ENCODE measurements around the gene ERCC6L2. TPM values are rescaled to one million over a fixed set of nuclear protein-coding genes. Genes with fewer than 3 reads are reported as not detected.

ERCC6L2 gene
- total RNA-seq, 1 experiment from 2014 or later, result 20.3 TPM

DNA sequence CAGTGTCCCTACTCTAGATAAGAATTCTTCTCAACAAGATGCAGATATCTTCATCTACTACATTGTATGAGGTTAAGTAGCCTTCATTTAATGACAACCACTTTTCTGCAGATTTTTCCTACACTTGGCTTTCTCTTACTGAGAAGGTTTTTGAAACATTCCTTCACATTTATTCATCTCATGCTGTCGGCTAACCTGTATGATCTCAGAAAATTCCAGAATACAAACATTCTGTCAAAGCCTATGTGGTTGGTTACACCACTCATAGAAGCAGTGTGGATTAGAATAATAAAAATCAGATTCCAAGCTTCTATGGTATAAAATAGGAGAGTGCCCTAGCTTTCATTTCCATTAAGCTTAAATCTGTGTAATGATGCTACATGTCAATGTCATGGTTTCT lies 39.4 kb upstream of the ERCC6L2 start:
- CTCF ChIA-PET, result no interaction called here
- intact Hi-C loops (cut with micrococcal nuclease; ENCODE audit: unreplicated experiment), result no loop called here
- H3K36me3 Mint-ChIP-seq (ENCODE audit: insufficient read depth, unreplicated experiment), result no peaks in the 10 kb centered on the region
- H3K9me3 Mint-ChIP-seq (ENCODE audit: low read depth, unreplicated experiment), result no peaks in the 10 kb centered on the region
- TF ChIP-seq, protein P1, sequence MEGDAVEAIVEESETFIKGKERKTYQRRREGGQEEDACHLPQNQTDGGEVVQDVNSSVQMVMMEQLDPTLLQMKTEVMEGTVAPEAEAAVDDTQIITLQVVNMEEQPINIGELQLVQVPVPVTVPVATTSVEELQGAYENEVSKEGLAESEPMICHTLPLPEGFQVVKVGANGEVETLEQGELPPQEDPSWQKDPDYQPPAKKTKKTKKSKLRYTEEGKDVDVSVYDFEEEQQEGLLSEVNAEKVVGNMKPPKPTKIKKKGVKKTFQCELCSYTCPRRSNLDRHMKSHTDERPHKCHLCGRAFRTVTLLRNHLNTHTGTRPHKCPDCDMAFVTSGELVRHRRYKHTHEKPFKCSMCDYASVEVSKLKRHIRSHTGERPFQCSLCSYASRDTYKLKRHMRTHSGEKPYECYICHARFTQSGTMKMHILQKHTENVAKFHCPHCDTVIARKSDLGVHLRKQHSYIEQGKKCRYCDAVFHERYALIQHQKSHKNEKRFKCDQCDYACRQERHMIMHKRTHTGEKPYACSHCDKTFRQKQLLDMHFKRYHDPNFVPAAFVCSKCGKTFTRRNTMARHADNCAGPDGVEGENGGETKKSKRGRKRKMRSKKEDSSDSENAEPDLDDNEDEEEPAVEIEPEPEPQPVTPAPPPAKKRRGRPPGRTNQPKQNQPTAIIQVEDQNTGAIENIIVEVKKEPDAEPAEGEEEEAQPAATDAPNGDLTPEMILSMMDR (IDR thresholded peaks at IDR 0.05; ENCODE audit: unreplicated experiment), result no peak
- DNase-seq, result no peak
- no peak overlapping the region for H3K27ac Mint-ChIP-seq (ENCODE audit: unreplicated experiment)
- H3K4me3 Mint-ChIP-seq (ENCODE audit: low read depth, unreplicated experiment), result no peak overlapping the region
- H3K4me1 Mint-ChIP-seq (ENCODE audit: low read depth, unreplicated experiment), result no peaks in the 10 kb centered on the region
- no TSS peak for BruUV-seq (replicated peaks)
- H3K27me3 Mint-ChIP-seq (ENCODE audit: unreplicated experiment), result peaks cover 21% of the 10 kb centered on the region

DNA sequence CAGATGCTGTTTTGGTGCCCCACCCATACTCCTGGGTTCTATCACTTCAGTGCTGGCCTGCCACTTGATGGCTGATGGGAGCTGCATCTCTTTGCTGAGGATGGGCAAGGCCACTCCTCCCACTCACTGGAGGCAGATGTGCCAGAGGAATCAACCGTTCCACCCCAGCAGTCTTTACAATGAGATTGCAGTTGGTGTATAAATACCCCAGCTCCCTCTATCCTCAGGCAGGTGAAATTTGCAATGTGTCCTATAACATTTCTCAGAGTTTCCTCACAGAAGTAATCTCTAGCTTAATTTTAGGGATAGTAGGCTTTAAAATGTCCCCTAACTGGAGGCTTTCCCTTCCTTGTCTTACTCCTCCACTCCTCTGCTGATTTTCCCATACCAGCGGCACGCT lies 36.5 kb upstream of the ERCC6L2 start:
- intact Hi-C loops (cut with micrococcal nuclease; ENCODE audit: unreplicated experiment), result no loop called here
- no TSS peak for BruUV-seq (replicated peaks)
- TF ChIP-seq, protein P1 (IDR thresholded peaks at IDR 0.05; ENCODE audit: unreplicated experiment), result no peak
- Mint-ChIP-seq H3K9me3 (ENCODE audit: low read depth, unreplicated experiment) (no peaks in the 10 kb centered on the region), H3K36me3 (ENCODE audit: insufficient read depth, unreplicated experiment) (no peaks in the 10 kb centered on the region), H3K27me3 (ENCODE audit: unreplicated experiment) (peaks cover 4% of the 10 kb centered on the region), H3K4me3 (ENCODE audit: low read depth, unreplicated experiment) (no peak overlapping the region), H3K27ac (ENCODE audit: unreplicated experiment) (no peak overlapping the region), H3K4me1 (ENCODE audit: low read depth, unreplicated experiment) (no peaks in the 10 kb centered on the region)
- CTCF ChIA-PET, result no interaction called here
- DNase-seq, result no peak

DNA sequence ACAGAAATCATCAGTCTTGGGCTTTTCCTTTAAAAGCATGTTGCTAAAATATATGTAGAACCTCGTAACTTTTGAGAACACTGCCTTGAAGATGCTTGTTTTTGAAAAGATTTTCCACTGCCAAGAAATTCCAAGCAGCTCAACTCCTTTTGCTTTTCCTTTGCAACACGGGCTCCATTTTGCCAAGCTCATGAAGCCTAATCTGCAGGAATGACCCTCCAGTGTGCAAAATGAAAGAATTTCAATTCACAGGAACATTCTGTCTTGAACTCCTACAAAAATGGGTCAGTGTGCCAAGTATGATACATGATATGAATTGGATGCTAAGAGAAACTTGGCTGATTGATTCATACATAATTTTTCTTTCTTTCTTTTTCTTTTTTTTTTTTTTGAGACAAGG lies 35.4 kb upstream of the ERCC6L2 start:
- TF ChIP-seq, protein P1 (IDR thresholded peaks at IDR 0.05; ENCODE audit: unreplicated experiment), result no peak
- DNase-seq, result no peak
- no peaks in the 10 kb centered on the region for H3K27me3 Mint-ChIP-seq (ENCODE audit: unreplicated experiment)
- intact Hi-C loops (cut with micrococcal nuclease; ENCODE audit: unreplicated experiment), result no loop called here
- BruUV-seq (replicated peaks), result no TSS peak
- H3K4me3 Mint-ChIP-seq (ENCODE audit: low read depth, unreplicated experiment), result no peak overlapping the region
- no peaks in the 10 kb centered on the region for H3K36me3 Mint-ChIP-seq (ENCODE audit: insufficient read depth, unreplicated experiment)
- no peaks in the 10 kb centered on the region for H3K4me1 Mint-ChIP-seq (ENCODE audit: low read depth, unreplicated experiment)
- H3K9me3 Mint-ChIP-seq (ENCODE audit: low read depth, unreplicated experiment), result no peaks in the 10 kb centered on the region
- CTCF ChIA-PET, result no interaction called here
- no peak overlapping the region for H3K27ac Mint-ChIP-seq (ENCODE audit: unreplicated experiment)

DNA sequence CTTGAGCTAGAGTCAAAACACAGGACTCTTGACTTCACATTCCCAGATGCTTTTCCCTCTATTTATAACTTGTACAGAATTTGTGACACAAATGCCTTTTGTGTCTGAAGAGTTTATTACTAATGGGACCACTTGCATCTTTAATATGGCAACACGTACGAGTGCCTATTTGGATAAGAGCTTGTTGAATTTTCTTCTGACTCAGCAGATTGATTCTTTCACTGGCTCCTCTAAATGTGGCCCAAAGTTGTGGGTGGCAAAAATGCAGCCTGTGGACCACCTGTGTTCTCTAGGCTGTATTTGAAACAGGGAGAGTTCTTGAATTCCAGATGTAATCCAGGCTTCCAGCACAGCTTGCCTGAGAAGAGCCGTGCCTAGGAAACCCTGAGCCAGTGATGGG lies 34.1 kb upstream of the ERCC6L2 start:
- no peak for DNase-seq
- Mint-ChIP-seq H3K36me3 (ENCODE audit: insufficient read depth, unreplicated experiment) (no peaks in the 10 kb centered on the region), H3K27ac (ENCODE audit: unreplicated experiment) (no peak overlapping the region), H3K27me3 (ENCODE audit: unreplicated experiment) (no peaks in the 10 kb centered on the region), H3K9me3 (ENCODE audit: low read depth, unreplicated experiment) (no peaks in the 10 kb centered on the region), H3K4me1 (ENCODE audit: low read depth, unreplicated experiment) (no peaks in the 10 kb centered on the region), H3K4me3 (ENCODE audit: low read depth, unreplicated experiment) (no peak overlapping the region)
- intact Hi-C loops (cut with micrococcal nuclease; ENCODE audit: unreplicated experiment), result no loop called here
- BruUV-seq (replicated peaks), result no TSS peak
- CTCF ChIA-PET, result no interaction called here
- TF ChIP-seq, protein P1 (IDR thresholded peaks at IDR 0.05; ENCODE audit: unreplicated experiment), result no peak

DNA sequence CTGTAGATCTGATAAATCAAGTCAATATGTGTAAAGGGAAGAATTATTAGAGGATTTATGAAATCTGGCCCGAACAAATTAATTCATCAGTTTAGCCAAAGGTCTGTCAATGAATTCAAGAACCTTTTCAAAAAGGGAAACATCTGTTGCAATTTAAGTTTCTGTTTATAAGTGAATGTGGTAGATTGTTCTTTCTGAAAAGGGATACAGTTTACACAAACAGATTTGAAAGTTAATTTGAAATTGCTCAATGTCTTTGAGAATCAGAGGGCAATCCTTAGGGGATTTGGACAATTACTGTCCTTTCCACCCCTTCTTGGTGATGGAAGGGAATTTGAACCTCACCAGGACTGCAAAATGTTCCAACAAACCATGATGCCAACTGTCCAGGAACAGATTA lies 29.7 kb upstream of the ERCC6L2 start:
- DNase-seq, result no peak
- TF ChIP-seq, protein P1 (IDR thresholded peaks at IDR 0.05; ENCODE audit: unreplicated experiment), result no peak
- no peaks in the 10 kb centered on the region for H3K27me3 Mint-ChIP-seq (ENCODE audit: unreplicated experiment)
- no peak overlapping the region for H3K27ac Mint-ChIP-seq (ENCODE audit: unreplicated experiment)
- H3K36me3 Mint-ChIP-seq (ENCODE audit: insufficient read depth, unreplicated experiment), result no peaks in the 10 kb centered on the region
- no TSS peak for BruUV-seq (replicated peaks)
- intact Hi-C loops (cut with micrococcal nuclease; ENCODE audit: unreplicated experiment), result no loop called here
- H3K4me1 Mint-ChIP-seq (ENCODE audit: low read depth, unreplicated experiment), result no peaks in the 10 kb centered on the region
- no peaks in the 10 kb centered on the region for H3K9me3 Mint-ChIP-seq (ENCODE audit: low read depth, unreplicated experiment)
- CTCF ChIA-PET, result no interaction called here
- no peak overlapping the region for H3K4me3 Mint-ChIP-seq (ENCODE audit: low read depth, unreplicated experiment)
